Measurements from ENCODE around the gene ZNF614.
A peak's percentile ranks its signal among the peaks of the same experiment; 100 is the strongest.

- no peak for TF ChIP-seq MTF1 (CRISPR knock-in tag; IDR thresholded peaks at IDR 0.05; ENCODE audit: borderline replicate concordance)
- peak in 1 of 3 experiments; percentile 6; a peak in 1 of 6 replicates for TF ChIP-seq CTCF (IDR thresholded peaks at IDR 0.05 in 2 of 3, conservative IDR thresholded peaks at IDR 0.05 in 1 of 3; ENCODE audit: insufficient read depth in 2 of 3, low read depth in 1 of 3, low read length in 3 of 3)
Observed at GRCh38 chr19:52007806-52008557, 20.2 kb downstream of the ZNF614 start, which contains the start of gene ZNF615.

All from K562 (cell line).